Right cardiac atrium (tissue), 5 donors: ENCODE results near the gene KLK12. TPM values are rescaled to one million over a fixed set of nuclear protein-coding genes. Genes with fewer than 3 reads are reported as not detected.

Source experiments
- ATAC-seq, 2 donors: fragments of 200-7000 bp; cut with Tn5 transposase; one replicate each; pipeline versions ENCODE4 v1.8.0 to v1.9.1; 2020; ENCODE audit warnings: moderate library complexity in 2 of 2, mild to moderate bottlenecking in 1 of 2
- DNase-seq, 3 donors: peaks; one replicate each; pipeline ENCODE4 v3.0.0-alpha.2; 2020
- H3K27ac ChIP-seq: one replicate; pipeline ENCODE4 v1.5.1; 2013; ENCODE audit warnings: mild to moderate bottlenecking, low read length, control low read depth, moderate library complexity
- H3K27me3 ChIP-seq: one replicate; pipeline ENCODE4 v1.6.1; 2013; ENCODE audit not compliant: control insufficient read depth, insufficient read depth
- H3K4me1 ChIP-seq: one replicate; pipeline ENCODE4 v1.6.1; 2013; ENCODE audit warnings: low read length; ENCODE audit not compliant: control insufficient read depth, insufficient read depth
- H3K4me3 ChIP-seq: one replicate; pipeline ENCODE4 v1.5.1; 2013; ENCODE audit warnings: low read length, control low read depth
- H3K9me3 ChIP-seq: one replicate; pipeline ENCODE4 v1.6.1; 2013; ENCODE audit warnings: low read length; ENCODE audit not compliant: control insufficient read depth
- WGBS: extraction: QIAGEN DNeasy Blood & Tissue Kit; methylation state at CpG from one replicate; pipeline ENCODE4 v1.1.7; 2013; 5-methylcytosine and 5-hydroxymethylcytosine counted together
- intact Hi-C, 4 donors: fragments of 100-400 bp; cut with DNase I; formaldehyde crosslinking; loops; one replicate each; pipeline versions ENCODE4 v1.11.0 to v1.14.0; 2022 to 2023
- polyA plus RNA-seq: library from polyadenylated mRNA; stranded (reverse); fragments of 200-250 nt; gene quantifications from one replicate; pipeline ENCODE4 v1.2.3, GENCODE V29; 2013
- total RNA-seq, 4 donors: library from RNA; stranded (reverse); fragmentation: NEBNext Ultra II Directional; extraction: Animal tissue kit (Norgen Biotek cat#: 25700); gene quantifications; one replicate each; pipeline ENCODE4 v1.2.1, GENCODE V29; 2021
- donor health status: healthy with polysubstance abuse.
- donor health status: DM: no; HTN: yes; CAD: no.
- donor health status: DM: no; HTN: no; CAD: no.
- donor health status: DM: no; HTN: yes; CAD: no; lungs with severe emphysema.
- donor health status: DM: yes; HTN: yes; CAD: no.

The KLK12 gene
- total and polyA plus RNA-seq, 5 donors, result not detected

DNA sequence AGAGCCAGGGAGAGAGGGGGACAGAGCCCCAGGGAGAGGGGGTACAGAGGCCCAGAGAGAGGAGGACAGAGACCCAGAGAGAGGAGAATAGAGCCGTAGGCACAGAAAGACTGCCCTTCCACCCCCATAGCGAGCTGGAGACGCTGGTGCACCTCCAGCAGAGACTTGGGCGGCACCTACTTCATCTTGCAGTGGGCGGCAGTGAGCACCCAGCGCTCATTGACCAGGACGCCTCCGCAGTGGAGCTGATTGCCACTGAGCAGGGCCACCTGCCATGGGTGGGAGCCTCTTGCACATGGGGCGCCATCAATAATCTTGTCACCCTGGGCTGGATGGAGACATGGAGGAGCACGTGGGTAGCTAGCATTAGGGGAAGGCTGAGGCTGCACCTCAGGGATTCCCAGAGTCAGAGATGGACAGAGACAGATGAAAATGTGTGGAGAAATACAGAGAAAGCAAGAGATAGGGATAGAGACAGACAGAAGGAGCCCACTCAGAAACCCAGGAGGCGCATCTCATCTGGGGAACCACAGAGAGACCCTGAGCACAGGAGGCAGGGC lies 53.1 kb downstream of the KLK12 start:
- Histone ChIP-seq H3K27me3 (peaks cover 2% of the 10 kb centered on the region), H3K4me1 (no peaks in the 10 kb centered on the region), H3K27ac (no peak overlapping the region), H3K9me3 (no peaks in the 10 kb centered on the region), H3K4me3 (no peak overlapping the region)
- DNase-seq (no peak), ATAC-seq (no peak)
- intact Hi-C loops, result no loop called here
- WGBS, result 60% methylated on average over 11 of the region's 11 CpGs

DNA sequence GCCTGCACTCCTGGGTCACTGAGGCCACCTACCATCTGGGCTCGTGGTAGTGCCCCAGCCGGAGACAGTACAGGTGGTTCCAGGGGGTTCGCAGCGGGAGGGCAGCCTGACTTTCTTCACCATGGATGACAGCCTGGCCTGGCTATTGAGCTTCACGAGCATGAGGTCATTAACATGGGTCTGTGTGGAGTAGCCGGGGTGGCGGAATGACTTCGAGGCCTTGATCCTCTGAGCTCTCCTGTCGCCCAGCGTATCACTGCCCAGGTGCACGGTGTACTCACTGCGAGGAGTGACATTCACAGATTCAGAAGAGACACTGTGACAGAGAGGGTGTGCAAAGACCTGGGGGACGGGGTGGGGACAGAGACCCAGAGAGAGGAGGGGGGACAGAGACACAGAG lies 54.6 kb downstream of the KLK12 start:
- ATAC-seq, result no peak
- H3K27me3 ChIP-seq, result peaks cover 2% of the 10 kb centered on the region
- 60% methylated on average over 13 of the region's 13 CpGs for WGBS

DNA sequence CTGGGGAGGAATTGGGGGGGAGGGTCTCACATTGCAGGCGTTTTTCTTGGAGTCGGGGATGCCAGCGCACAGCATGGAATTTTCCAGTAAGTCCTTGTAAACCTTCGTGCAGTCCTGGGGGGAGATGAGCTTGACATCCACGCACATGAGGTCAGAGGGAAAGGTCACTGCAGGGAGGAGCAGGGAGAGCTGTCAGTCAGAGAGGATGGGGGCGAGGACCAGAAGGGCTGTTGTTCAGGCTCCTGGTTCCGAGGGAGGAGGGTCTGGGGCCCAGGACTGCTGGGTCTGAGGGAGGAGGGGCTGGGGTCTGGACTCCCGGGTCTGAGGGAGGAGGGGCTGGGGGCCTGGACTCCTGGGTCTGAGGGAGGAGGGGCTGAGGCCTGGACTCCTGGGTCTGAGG lies 55.0 kb downstream of the KLK12 start:
- ATAC-seq (no peak), DNase-seq (no peak)
- peaks cover 2% of the 10 kb centered on the region for H3K27me3 ChIP-seq
- H3K4me1 ChIP-seq, result no peaks in the 10 kb centered on the region
- no peak overlapping the region for H3K4me3 ChIP-seq
- no peak overlapping the region for H3K27ac ChIP-seq
- 39% methylated on average over 8 of the region's 8 CpGs for WGBS
- intact Hi-C loops, result no loop called here
- H3K9me3 ChIP-seq, result no peaks in the 10 kb centered on the region

More for the DNA sequence above, 54.6 kb downstream of the KLK12 start:
- no peak overlapping the region for H3K27ac ChIP-seq
- H3K9me3 ChIP-seq, result no peaks in the 10 kb centered on the region
- H3K4me1 ChIP-seq, result no peaks in the 10 kb centered on the region
- no peak for DNase-seq
- intact Hi-C loops, result no loop called here
- H3K4me3 ChIP-seq, result no peak overlapping the region

Other genes with a start within 250 kb of the KLK12 start
- gene ACP4, start 244.6 kb downstream of the KLK12 start, total RNA-seq, result not detected
- not detected for gene ACP4, start 244.6 kb downstream of the KLK12 start, polyA plus RNA-seq
- under 1 TPM in 2 of 4 donors, not detected in 2; 0.54 to 0.82 TPM for gene KLK1, start 211.2 kb downstream of the KLK12 start, total RNA-seq
- 0.18 TPM for gene KLK1, start 211.2 kb downstream of the KLK12 start, polyA plus RNA-seq
- not detected for gene KLK15, start 201.4 kb downstream of the KLK12 start, total RNA-seq
- gene KLK15, start 201.4 kb downstream of the KLK12 start, polyA plus RNA-seq, result not detected
- gene KLK3, start 180.1 kb downstream of the KLK12 start, total RNA-seq, result not detected
- gene KLK3, start 180.1 kb downstream of the KLK12 start, polyA plus RNA-seq, result not detected
- gene KLK2, start 161.6 kb downstream of the KLK12 start, total RNA-seq, result not detected
- not detected for gene KLK2, start 161.6 kb downstream of the KLK12 start, polyA plus RNA-seq
- not detected for gene KLK4, start 123.6 kb downstream of the KLK12 start, total RNA-seq
- not detected for gene KLK4, start 123.6 kb downstream of the KLK12 start, polyA plus RNA-seq
- gene KLK5, start 82.0 kb downstream of the KLK12 start, total RNA-seq, result not detected
- not detected for gene KLK5, start 82.0 kb downstream of the KLK12 start, polyA plus RNA-seq
- not detected for gene KLK6, start 65.4 kb downstream of the KLK12 start, total RNA-seq
- gene KLK6, start 65.4 kb downstream of the KLK12 start, polyA plus RNA-seq, result not detected
- not detected for gene KLK7, start 51.1 kb downstream of the KLK12 start, total RNA-seq
- gene KLK7, start 51.1 kb downstream of the KLK12 start, polyA plus RNA-seq, result not detected
- not detected for gene KLK8, start 33.4 kb downstream of the KLK12 start, total RNA-seq
- 0.07 TPM for gene KLK8, start 33.4 kb downstream of the KLK12 start, polyA plus RNA-seq
- under 1 TPM in 3 of 4 donors, not detected in 1; 0.48 to 0.89 (median 0.50) TPM for gene KLK10, start 15.3 kb downstream of the KLK12 start, total RNA-seq
- 0.48 TPM for gene KLK10, start 15.3 kb downstream of the KLK12 start, polyA plus RNA-seq
- gene KLK11, start 8.4 kb downstream of the KLK12 start, total RNA-seq, result under 1 TPM in 3 of 4 donors, not detected in 1; 0.50 to 0.69 (median 0.50) TPM
- 0.14 TPM for gene KLK11, start 8.4 kb downstream of the KLK12 start, polyA plus RNA-seq
- gene KLK13, start 30.1 kb upstream of the KLK12 start, total RNA-seq, result not detected
- 0.20 TPM for gene KLK13, start 30.1 kb upstream of the KLK12 start, polyA plus RNA-seq
- gene KLK14, start 47.9 kb upstream of the KLK12 start, total RNA-seq, result 1 to 10 TPM in 1 of 4 donors, under 1 TPM in 1, not detected in 2; 0.31 to 1.0 TPM
- not detected for gene KLK14, start 47.9 kb upstream of the KLK12 start, polyA plus RNA-seq
- gene CTU1, start 73.4 kb upstream of the KLK12 start, total RNA-seq, result 1 to 10 TPM; 4.2 to 5.3 (median 4.4) TPM
- 2.0 TPM for gene CTU1, start 73.4 kb upstream of the KLK12 start, polyA plus RNA-seq
- 1 to 10 TPM; 2.9 to 6.0 (median 4.7) TPM for gene SIGLEC9, start 89.9 kb upstream of the KLK12 start, total RNA-seq
- 1.2 TPM for gene SIGLEC9, start 89.9 kb upstream of the KLK12 start, polyA plus RNA-seq
- 1 to 10 TPM; 1.3 to 2.4 (median 2.0) TPM for gene SIGLEC7, start 107.3 kb upstream of the KLK12 start, total RNA-seq
- gene SIGLEC7, start 107.3 kb upstream of the KLK12 start, polyA plus RNA-seq, result 0.59 TPM
- gene CD33, start 190.1 kb upstream of the KLK12 start, total RNA-seq, result 1 to 10 TPM; 2.3 to 6.0 (median 4.1) TPM
- 2.4 TPM for gene CD33, start 190.1 kb upstream of the KLK12 start, polyA plus RNA-seq
- gene SIGLECL1, start 216.1 kb upstream of the KLK12 start, total RNA-seq, result not detected
- not detected for gene SIGLECL1, start 216.1 kb upstream of the KLK12 start, polyA plus RNA-seq